Breast epithelium (tissue), 4 donors: ENCODE results near the gene XPC. TPM values are rescaled to one million over a fixed set of nuclear protein-coding genes. Genes with fewer than 3 reads are reported as not detected.

ENCODE experiments used
- DNase-seq, 2 donors: peaks; one replicate each; pipeline ENCODE4 v3.0.0-alpha.2; 2019; ENCODE audit warnings: low spot score in 2 of 2
- H3K27ac ChIP-seq, 2 donors: fragments of 200-600 bp; sonication (generic) in 1 of 2; one replicate each; pipeline ENCODE4 v1.5.1; 2016 to 2019; ENCODE audit warnings: mild to moderate bottlenecking in 1 of 2
- H3K27me3 ChIP-seq, 2 donors: fragments of 200-600 bp; sonication (generic) in 1 of 2; one replicate each; pipeline versions ENCODE4 v1.5.1 to v1.6.0; 2017 to 2019; ENCODE audit warnings: control low read depth in 1 of 2, mild to moderate bottlenecking in 1 of 2
- H3K36me3 ChIP-seq: fragments of 200-600 bp; one replicate; pipeline ENCODE4 v1.5.1; 2019
- H3K4me1 ChIP-seq, 2 donors: fragments of 200-600 bp; sonication (generic); one replicate each; pipeline ENCODE4 v1.5.1; 2016 to 2019; ENCODE audit warnings: control low read depth in 1 of 2
- H3K4me3 ChIP-seq, 3 donors: fragments of 200-600 bp; sonication (generic); 1 replicate in 2 of 3; 2 replicates in 1 of 3; pipeline ENCODE4 v1.5.1; 2016 to 2019; ENCODE audit warnings: mild to moderate bottlenecking in 3 of 3, moderate library complexity in 2 of 3
- H3K9me3 ChIP-seq, 2 donors: fragments of 200-600 bp; sonication (generic) in 1 of 2; one replicate each; pipeline ENCODE4 v1.5.1; 2016 to 2019; ENCODE audit warnings: control low read depth in 1 of 2
- POLR2A ChIP-seq: fragments of 450-650 bp; IDR thresholded peaks from one replicate; pipeline ENCODE4 v1.6.1; 2016; ENCODE audit warnings: antibody characterized with exemption, mild to moderate bottlenecking, moderate library complexity
- POLR2AphosphoS5 ChIP-seq, 3 donors: sonication (generic); formaldehyde crosslinking; IDR thresholded peaks; one replicate each; pipeline ENCODE4 v1.6.1; 2017; ENCODE audit warnings: antibody characterized with exemption in 3 of 3
- intact Hi-C: fragments of 100-400 bp; cut with DNase I; formaldehyde crosslinking; loops from one replicate; pipeline ENCODE4 v1.15.1; 2023; ENCODE audit warnings: low total_unique reads
- total RNA-seq, 3 donors: library from RNA; depleted of rRNA; stranded (reverse); fragments of >200 nt; gene quantifications; one replicate each; pipeline ENCODE4 v1.1.0, GENCODE V29; 2016
- TF ChIP-seq, protein P1 (sequence below), 3 donors: fragments of 450-650 bp; IDR thresholded peaks; one replicate each; pipeline ENCODE4 v1.5.1; 2016 to 2017; ENCODE audit warnings: antibody characterized with exemption in 3 of 3, mild to moderate bottlenecking in 3 of 3, moderate library complexity in 3 of 3

The XPC gene
- total RNA-seq, 3 donors from 2014 or later, result 57.4 to 74.2 (median 61.3) TPM

DNA sequence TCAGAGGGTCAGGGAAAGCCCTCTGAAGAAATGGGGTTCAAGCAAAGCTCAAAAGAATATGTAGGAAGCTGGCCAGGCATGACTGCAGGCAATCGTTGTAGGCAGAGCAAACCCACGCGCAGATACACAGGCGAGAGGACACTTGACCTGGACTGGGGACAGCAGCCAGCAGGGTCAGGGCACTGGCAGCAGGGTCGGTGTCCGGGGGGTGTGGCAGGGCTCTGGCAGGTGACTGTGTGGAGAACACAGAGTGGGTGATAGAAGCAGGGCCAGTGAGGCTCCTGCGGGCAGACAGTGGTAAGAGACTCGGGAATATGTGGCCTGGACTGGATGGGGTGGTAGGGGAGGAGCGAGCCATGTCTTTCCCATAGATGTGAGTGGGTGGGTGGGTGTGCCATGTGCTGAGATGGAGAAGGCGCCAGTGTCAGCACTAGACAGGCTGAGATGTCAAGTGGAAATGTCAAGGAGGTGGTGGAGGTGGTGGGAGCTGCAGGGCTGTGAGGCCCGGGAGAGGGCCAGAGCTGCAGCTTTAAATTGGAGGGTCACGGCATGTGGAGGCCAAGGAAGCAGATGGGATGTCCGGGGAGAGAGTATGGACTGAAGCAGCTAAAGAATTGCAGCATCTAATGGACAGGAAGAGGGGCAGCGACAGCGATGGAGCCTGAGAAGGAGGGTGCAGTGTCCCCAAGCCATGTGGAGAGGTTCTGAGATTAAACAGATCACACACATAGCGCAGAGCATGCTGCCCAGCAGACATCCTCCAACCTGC, 40.1 kb downstream of the XPC start:
- Histone ChIP-seq H3K36me3 (peaks cover 8% of the 10 kb centered on the region), H3K27me3 (no peaks in the 10 kb centered on the region), H3K27ac (peak overlapping the region in 1 of 2 donors; percentile 41), H3K9me3 (no peaks in the 10 kb centered on the region), H3K4me1 (peaks cover 4 to 5% of the 10 kb centered on the region in 2 donors), H3K4me3 (no peak overlapping the region)
- intact Hi-C loops, result no loop called here
- DNase-seq, result no peak
- TF ChIP-seq, protein P1, sequence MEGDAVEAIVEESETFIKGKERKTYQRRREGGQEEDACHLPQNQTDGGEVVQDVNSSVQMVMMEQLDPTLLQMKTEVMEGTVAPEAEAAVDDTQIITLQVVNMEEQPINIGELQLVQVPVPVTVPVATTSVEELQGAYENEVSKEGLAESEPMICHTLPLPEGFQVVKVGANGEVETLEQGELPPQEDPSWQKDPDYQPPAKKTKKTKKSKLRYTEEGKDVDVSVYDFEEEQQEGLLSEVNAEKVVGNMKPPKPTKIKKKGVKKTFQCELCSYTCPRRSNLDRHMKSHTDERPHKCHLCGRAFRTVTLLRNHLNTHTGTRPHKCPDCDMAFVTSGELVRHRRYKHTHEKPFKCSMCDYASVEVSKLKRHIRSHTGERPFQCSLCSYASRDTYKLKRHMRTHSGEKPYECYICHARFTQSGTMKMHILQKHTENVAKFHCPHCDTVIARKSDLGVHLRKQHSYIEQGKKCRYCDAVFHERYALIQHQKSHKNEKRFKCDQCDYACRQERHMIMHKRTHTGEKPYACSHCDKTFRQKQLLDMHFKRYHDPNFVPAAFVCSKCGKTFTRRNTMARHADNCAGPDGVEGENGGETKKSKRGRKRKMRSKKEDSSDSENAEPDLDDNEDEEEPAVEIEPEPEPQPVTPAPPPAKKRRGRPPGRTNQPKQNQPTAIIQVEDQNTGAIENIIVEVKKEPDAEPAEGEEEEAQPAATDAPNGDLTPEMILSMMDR (IDR thresholded peaks at IDR 0.05), result no peak
- TF ChIP-seq POLR2A (no peak), POLR2AphosphoS5 (IDR thresholded peaks at IDR 0.05) (no peak)

DNA sequence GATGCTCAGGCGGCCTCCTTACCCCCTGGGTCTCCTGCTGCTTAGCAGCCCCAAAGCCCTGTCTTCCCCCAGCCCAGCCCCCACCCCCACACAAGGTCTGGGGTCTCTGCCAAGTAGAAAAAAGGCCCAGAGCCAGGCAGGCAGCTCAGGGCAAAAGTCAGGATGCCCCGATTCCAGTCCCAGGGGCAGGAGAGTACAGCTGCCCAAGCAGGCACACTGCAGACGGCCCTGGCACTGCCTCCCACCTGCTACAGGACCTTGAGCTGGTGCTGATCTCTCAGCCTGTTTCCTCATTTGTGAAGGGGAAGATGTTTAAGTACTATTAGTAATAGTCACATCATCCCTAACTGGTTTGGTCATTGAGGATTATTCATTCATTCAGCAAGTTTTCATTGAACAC, 41.0 kb downstream of the XPC start:
- Histone ChIP-seq H3K27me3 (no peaks in the 10 kb centered on the region), H3K9me3 (no peaks in the 10 kb centered on the region), H3K36me3 (peaks cover 8% of the 10 kb centered on the region), H3K4me3 (no peak overlapping the region), H3K27ac (no peak overlapping the region), H3K4me1 (no peaks in the 10 kb centered on the region)
- TF ChIP-seq POLR2A, result no peak
- TF ChIP-seq, protein P1 (IDR thresholded peaks at IDR 0.05), result no peak
- TF ChIP-seq POLR2AphosphoS5 (IDR thresholded peaks at IDR 0.05), result no peak
- intact Hi-C loops, result no loop called here
- no peak for DNase-seq

DNA sequence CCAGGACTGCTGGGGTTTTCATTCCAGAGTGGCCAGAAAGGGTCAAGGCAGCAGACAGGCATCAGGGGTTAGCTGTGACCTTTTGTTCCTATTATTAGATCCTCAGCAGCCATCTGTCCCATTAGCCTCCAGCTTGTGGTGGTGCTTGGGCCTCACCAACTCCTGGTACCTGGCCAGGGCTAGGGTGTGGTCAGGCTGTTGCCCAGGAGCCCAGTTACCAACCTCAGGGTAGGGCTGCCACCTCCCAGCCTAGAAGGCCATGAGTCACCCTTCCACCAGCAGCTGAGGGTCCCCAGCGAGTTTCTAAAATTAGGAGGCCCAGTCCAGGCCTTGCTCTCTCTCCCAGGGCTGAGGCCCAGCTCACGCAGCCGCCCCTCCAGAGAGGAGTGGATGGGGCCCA, 41.4 kb downstream of the XPC start:
- Histone ChIP-seq H3K9me3 (no peaks in the 10 kb centered on the region), H3K27me3 (no peaks in the 10 kb centered on the region), H3K4me3 (no peak overlapping the region), H3K36me3 (peaks cover 8% of the 10 kb centered on the region), H3K4me1 (no peaks in the 10 kb centered on the region), H3K27ac (no peak overlapping the region)
- TF ChIP-seq, protein P1 (IDR thresholded peaks at IDR 0.05), result no peak
- TF ChIP-seq POLR2AphosphoS5 (IDR thresholded peaks at IDR 0.05) (no peak), POLR2A (no peak)
- intact Hi-C loops, result no loop called here
- no peak for DNase-seq

DNA sequence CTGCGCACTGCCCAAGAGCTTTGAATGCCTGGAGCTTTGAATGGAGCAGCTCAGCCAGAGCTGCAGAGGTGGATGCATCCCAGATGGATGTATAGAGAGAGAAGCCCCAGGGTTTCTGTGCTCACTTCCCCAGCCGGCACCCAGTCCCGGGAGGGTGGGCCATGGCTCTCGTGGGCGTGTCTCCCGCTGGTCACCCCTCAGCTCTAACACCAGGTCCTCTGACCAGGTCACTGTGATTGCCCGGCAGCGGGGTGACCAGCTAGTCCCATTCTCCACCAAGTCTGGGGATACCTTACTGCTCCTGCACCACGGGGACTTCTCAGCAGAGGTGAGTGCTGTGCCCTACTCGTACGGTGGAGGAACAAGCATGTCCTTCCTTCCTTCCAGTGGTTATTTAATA, 42.8 kb downstream of the XPC start:
- no peak for DNase-seq
- Histone ChIP-seq H3K36me3 (peaks cover 8% of the 10 kb centered on the region), H3K27me3 (no peaks in the 10 kb centered on the region), H3K4me1 (no peaks in the 10 kb centered on the region), H3K4me3 (no peak overlapping the region), H3K9me3 (no peaks in the 10 kb centered on the region), H3K27ac (no peak overlapping the region)
- intact Hi-C loops, result no loop called here
- TF ChIP-seq, protein P1 (IDR thresholded peaks at IDR 0.05), result no peak
- TF ChIP-seq POLR2A, result no peak
- TF ChIP-seq POLR2AphosphoS5 (IDR thresholded peaks at IDR 0.05), result no peak

DNA sequence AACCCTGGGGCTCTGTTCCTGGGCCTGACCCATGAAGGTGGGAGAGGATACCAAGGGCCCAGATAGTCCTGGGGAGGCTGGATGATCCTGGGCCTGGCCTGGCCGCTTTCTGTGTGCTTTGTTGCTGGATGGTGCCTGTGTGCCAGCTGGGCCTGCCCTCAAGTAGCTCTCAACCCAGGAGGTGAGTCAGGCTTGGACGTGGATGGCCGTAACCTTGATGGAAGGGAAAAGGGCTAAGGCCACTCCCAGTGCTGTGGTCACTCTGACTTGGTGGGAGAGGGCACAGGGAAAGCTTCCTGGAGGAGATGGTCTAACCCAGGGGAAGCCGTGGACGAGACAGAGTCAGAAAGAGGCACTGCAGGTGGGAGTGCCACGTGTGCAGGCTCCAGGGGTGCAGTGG, 44.1 kb downstream of the XPC start:
- Histone ChIP-seq H3K27ac (no peak overlapping the region), H3K36me3 (peaks cover 8% of the 10 kb centered on the region), H3K9me3 (no peaks in the 10 kb centered on the region), H3K27me3 (no peaks in the 10 kb centered on the region), H3K4me3 (no peak overlapping the region), H3K4me1 (no peaks in the 10 kb centered on the region)
- DNase-seq, result no peak
- intact Hi-C loops, result no loop called here
- TF ChIP-seq POLR2AphosphoS5 (IDR thresholded peaks at IDR 0.05), result no peak
- TF ChIP-seq POLR2A, result no peak
- TF ChIP-seq, protein P1 (IDR thresholded peaks at IDR 0.05), result no peak
